Esophagus muscularis mucosa (tissue), 3 donors: ENCODE results near the gene CDCP2.
"Not testable (repeated sequence)": the region's sequence is repeated elsewhere in the genome, so short reads cannot be mapped to it uniquely, and the experiment has no call there.

Experiments
- CTCF ChIP-seq, 3 experiments: fragments of 200-600 bp in 2 of 3; fragments of 450-650 bp in 1 of 3; sonication (generic) in 2 of 3; IDR thresholded peaks; one replicate each; pipeline ENCODE4 v1.5.1; 2017 to 2019; ENCODE audit warnings: antibody characterized with exemption in 3 of 3, mild to moderate bottlenecking in 2 of 3, moderate library complexity in 1 of 3
- POLR2A ChIP-seq: fragments of 450-650 bp; IDR thresholded peaks from one replicate; pipeline ENCODE4 v1.6.1; 2017; ENCODE audit warnings: antibody characterized with exemption, moderate library complexity, mild to moderate bottlenecking, low read depth
- POLR2AphosphoS5 ChIP-seq, 2 donors: sonication (generic); formaldehyde crosslinking; IDR thresholded peaks; one replicate each; pipeline ENCODE4 v1.6.1; 2017; ENCODE audit warnings: antibody characterized with exemption in 2 of 2

GRCh38 chr1:54094730-54095105, 58.1 kb downstream of the CDCP2 start:
- TF ChIP-seq CTCF (IDR thresholded peaks at IDR 0.05); POLR2AphosphoS5 (IDR thresholded peaks at IDR 0.05); POLR2A: not testable (repeated sequence)
